Mucosa of descending colon (tissue), 3 donors: ENCODE data around the gene IL17F. TPM values are rescaled to one million over a fixed set of nuclear protein-coding genes. Genes with fewer than 3 reads are reported as not detected.

Experiments used
- ATAC-seq: fragments of 200-7000 bp; cut with Tn5 transposase; one replicate; pipeline ENCODE4 v1.9.1; 2020; ENCODE audit warnings: mild to moderate bottlenecking, moderate library complexity
- DNase-seq, 3 donors: peaks; one replicate each; pipeline ENCODE4 v3.0.0-alpha.2; 2020
- H3K36me3 ChIP-seq: fragments of 200-600 bp; one replicate; pipeline ENCODE4 v1.8.0; 2021; ENCODE audit warnings: low read depth, mild to moderate bottlenecking
- H3K4me1 ChIP-seq: fragments of 200-600 bp; one replicate; pipeline ENCODE4 v1.8.0; 2021; ENCODE audit warnings: low read depth, mild to moderate bottlenecking
- H3K4me3 ChIP-seq: fragments of 200-600 bp; one replicate; pipeline ENCODE4 v1.8.0; 2021; ENCODE audit warnings: mild to moderate bottlenecking
- H3K9me3 ChIP-seq: fragments of 200-600 bp; one replicate; pipeline ENCODE4 v1.8.0; 2021; ENCODE audit warnings: mild to moderate bottlenecking
- CTCF ChIP-seq: fragments of 200-600 bp; IDR thresholded peaks from one replicate; pipeline ENCODE4 v1.8.0; 2022; ENCODE audit warnings: antibody characterized with exemption, mild to moderate bottlenecking
- intact Hi-C, 2 donors: fragments of 100-400 bp; cut with DNase I in 1 of 2; cut with micrococcal nuclease in 1 of 2; formaldehyde crosslinking; loops; one replicate each; pipeline versions ENCODE4 v1.11.0 to v1.11.1; 2022; cut with DNase I, micrococcal nuclease
- total RNA-seq, 3 donors: library from RNA; stranded (reverse); fragmentation: NEBNext Ultra II Directional in 2 of 3; extraction: Animal tissue kit (Norgen Biotek cat#: 25700) in 2 of 3; gene quantifications; one replicate each; pipeline versions ENCODE4 v1.2.1 to v1.2.4, GENCODE V29; 2021 to 2023
- donor health status: DM: no; HTN: no; CAD: no; lungs with moderate emphysema.
- donor health status: DM: no; HTN: no; CAD: no.
- donor health status: DM: no; HTN: yes; CAD: no.

The IL17F gene
- total RNA-seq, 3 donors from 2014 or later, result not detected

- H3K9me3 ChIP-seq, result no peaks in the 10 kb centered on the region
- no peak for TF ChIP-seq CTCF
- H3K4me1 ChIP-seq, result no peaks in the 10 kb centered on the region
- intact Hi-C loops, result no loop called here
- no peaks in the 10 kb centered on the region for H3K36me3 ChIP-seq
- ATAC-seq, result no peak
- no peak for DNase-seq
- H3K4me3 ChIP-seq, result no peak overlapping the region
Measured at GRCh38 chr6:52255434-52255833, 11.1 kb upstream of the IL17F start.

GRCh38 chr6:52254731-52255378 is 10.6 kb upstream of the IL17F start:
- no peak overlapping the region for H3K4me3 ChIP-seq
- no peak for TF ChIP-seq CTCF

GRCh38 chr6:52253494-52253893 is 9.2 kb upstream of the IL17F start:
- Histone ChIP-seq H3K9me3 (no peaks in the 10 kb centered on the region), H3K4me1 (no peaks in the 10 kb centered on the region), H3K4me3 (no peak overlapping the region), H3K36me3 (no peaks in the 10 kb centered on the region)
- TF ChIP-seq CTCF, result no peak
- ATAC-seq (no peak), DNase-seq (no peak)
- intact Hi-C loops, result no loop called here

More at GRCh38 chr6:52254731-52255378, 10.6 kb upstream of the IL17F start:
- intact Hi-C loops, result no loop called here
- Histone ChIP-seq H3K9me3 (no peaks in the 10 kb centered on the region), H3K4me1 (no peaks in the 10 kb centered on the region), H3K36me3 (no peaks in the 10 kb centered on the region)
- no peak for DNase-seq
- no peak for ATAC-seq

- Histone ChIP-seq H3K4me3 (no peak overlapping the region), H3K36me3 (no peaks in the 10 kb centered on the region), H3K4me1 (no peaks in the 10 kb centered on the region), H3K9me3 (no peaks in the 10 kb centered on the region)
- intact Hi-C loops, result no loop called here
- DNase-seq (no peak), ATAC-seq (no peak)
- no peak for TF ChIP-seq CTCF
Measured at GRCh38 chr6:52251113-52251512, 6.8 kb upstream of the IL17F start.

GRCh38 chr6:52249078-52249477 is 4.8 kb upstream of the IL17F start:
- ATAC-seq (no peak), DNase-seq (no peak)
- intact Hi-C loops, result no loop called here
- no peaks in the 10 kb centered on the region for H3K36me3 ChIP-seq
- no peaks in the 10 kb centered on the region for H3K9me3 ChIP-seq
- no peak overlapping the region for H3K4me3 ChIP-seq
- no peaks in the 10 kb centered on the region for H3K4me1 ChIP-seq
- no peak for TF ChIP-seq CTCF

- Histone ChIP-seq H3K4me1 (no peaks in the 10 kb centered on the region), H3K36me3 (no peaks in the 10 kb centered on the region), H3K9me3 (no peaks in the 10 kb centered on the region), H3K4me3 (no peak overlapping the region)
- ATAC-seq (no peak), DNase-seq (no peak)
- intact Hi-C loops, result no loop called here
- TF ChIP-seq CTCF, result no peak
Measured at GRCh38 chr6:52245425-52245824, 1.1 kb upstream of the IL17F start.
